DND-41 (cell line): Measurements from ENCODE around the gene SFMBT2.

ENCODE experiments used
- CTCF ChIP-seq: IDR thresholded peaks from 2 replicates; pipeline ENCODE4 v1.5.1; 2012; ENCODE audit warnings: borderline replicate concordance, low read length, moderate library complexity, mild to moderate bottlenecking; ENCODE audit not compliant: poor library complexity, severe bottlenecking; ENCODE audit errors: extremely low read depth
- EZH2 ChIP-seq: IDR thresholded peaks from 3 replicates; pipeline ENCODE4 v1.6.1; 2012; ENCODE audit warnings: borderline replicate concordance, low read depth, mild to moderate bottlenecking, moderate library complexity, low read length, inconsistent platforms; ENCODE audit not compliant: severe bottlenecking

GRCh38 chr10:7302930-7303557 lies 107.8 kb downstream of the SFMBT2 start:
- TF ChIP-seq EZH2 (no peak), CTCF (no peak)
